Keratinocyte (primary cell): ENCODE data around the gene S100A6. TPM values are rescaled to one million over a fixed set of nuclear protein-coding genes. Genes with fewer than 3 reads are reported as not detected.

ENCODE experiments used
- DNase-seq: peaks from one replicate; pipeline ENCODE4 v3.0.0-alpha.2; 2011; ENCODE audit warnings: low read depth, missing footprints, low spot score
- FAIRE-seq: peaks from 2 replicates; lab custom pipeline; 2011; peaks lifted over from hg19 to GRCh38; lab: Jason Lieb, UNC
- H2AFZ ChIP-seq: 2 replicates; pipeline ENCODE4 v1.6.0; 2012; ENCODE audit warnings: low read length, control low read depth, inconsistent platforms; ENCODE audit not compliant: control insufficient read depth
- H3K27ac ChIP-seq: 2 replicates; pipeline ENCODE4 v1.5.1; 2011; ENCODE audit warnings: low read length; ENCODE audit not compliant: control insufficient read depth, insufficient read depth
- H3K27me3 ChIP-seq: 3 replicates; pipeline ENCODE4 v1.6.0; 2011; ENCODE audit warnings: low read length; ENCODE audit not compliant: control insufficient read depth, insufficient read depth; ENCODE audit errors: extremely low read depth
- H3K36me3 ChIP-seq, 2 experiments: 2 replicates in 1 of 2; 3 replicates in 1 of 2; pipeline ENCODE4 v1.5.1; 2011; ENCODE audit warnings: low read length in 2 of 2, mild to moderate bottlenecking in 1 of 2; ENCODE audit not compliant: control insufficient read depth in 2 of 2, insufficient read depth in 2 of 2; ENCODE audit errors: extremely low read depth in 1 of 2
- H3K4me1 ChIP-seq: 3 replicates; pipeline ENCODE4 v1.5.1; 2011; ENCODE audit warnings: low read length; ENCODE audit not compliant: control insufficient read depth, insufficient read depth; ENCODE audit errors: extremely low read depth
- H3K4me2 ChIP-seq: 3 replicates; pipeline ENCODE4 v1.6.0; 2011; ENCODE audit warnings: low read depth, low read length; ENCODE audit not compliant: control insufficient read depth, insufficient read depth; ENCODE audit errors: extremely low read depth
- H3K4me3 ChIP-seq, 3 experiments: fragments of 200-600 bp in 1 of 3; sonication (generic) in 1 of 3; 2 replicates in 2 of 3; 3 replicates in 1 of 3; pipeline ENCODE4 v1.5.1; 2011 to 2016; ENCODE audit warnings: low read length in 3 of 3, mild to moderate bottlenecking in 3 of 3, control low read depth in 2 of 3, inconsistent platforms in 1 of 3, low read depth in 1 of 3, mixed read lengths in 1 of 3, mixed run types in 1 of 3, moderate library complexity in 1 of 3; ENCODE audit not compliant: control insufficient read depth in 2 of 3, insufficient read depth in 2 of 3; ENCODE audit errors: extremely low read depth in 1 of 3
- H3K79me2 ChIP-seq: 2 replicates; pipeline ENCODE4 v1.6.0; 2012; ENCODE audit warnings: low read length; ENCODE audit not compliant: control insufficient read depth, insufficient read depth
- H3K9ac ChIP-seq: 3 replicates; pipeline ENCODE4 v1.6.0; 2011; ENCODE audit warnings: low read length; ENCODE audit not compliant: control insufficient read depth, insufficient read depth; ENCODE audit errors: extremely low read depth
- H3K9me1 ChIP-seq: 3 replicates; pipeline ENCODE4 v1.6.0; 2011; ENCODE audit warnings: low read length; ENCODE audit not compliant: control insufficient read depth, insufficient read depth; ENCODE audit errors: extremely low read depth
- H3K9me3 ChIP-seq: 2 replicates; pipeline ENCODE4 v1.5.1; 2012; ENCODE audit warnings: low read depth, low read length; ENCODE audit not compliant: control insufficient read depth
- H4K20me1 ChIP-seq: 3 replicates; pipeline ENCODE4 v1.6.0; 2011; ENCODE audit warnings: low read length; ENCODE audit not compliant: control insufficient read depth, insufficient read depth; ENCODE audit errors: extremely low read depth
- EZH2 ChIP-seq: IDR thresholded peaks from one replicate; pipeline ENCODE4 v1.6.1; 2012; ENCODE audit warnings: inconsistent platforms, mild to moderate bottlenecking, low read length, moderate library complexity
- dilution Hi-C: fragments of 300-500 bp; cut with MboI; formaldehyde crosslinking; loops from one replicate; pipeline ENCODE4 v1.7.0; 2020; ENCODE audit warnings: low sequenced_read_pairs; ENCODE audit not compliant: extremely low pct_ligation_motif_present
- polyA plus RNA-seq, 5 experiments: library from polyadenylated mRNA; depleted of rRNA in 3 of 5; stranded (reverse) in 3 of 5; stranded (forward) in 1 of 5; unstranded in 1 of 5; fragments of >200 nt; gene quantifications; 1 replicate in 1 of 5; 2 replicates in 3 of 5; 3 replicates in 1 of 5; pipeline versions ENCODE4 v1.2.1 to v1.2.3, GENCODE V29; 2011 to 2012; ENCODE audit warnings: missing spikeins in 2 of 5, low read depth in 1 of 5, low replicate concordance in 1 of 5
- TF ChIP-seq, protein P1 (sequence below), 3 experiments: IDR thresholded peaks in 1 of 3; conservative IDR thresholded peaks in 1 of 3; optimal IDR thresholded peaks in 1 of 3; 2 replicates in 2 of 3; 3 replicates in 1 of 3; pipeline versions ENCODE3 to v1.5.1; 2011; ENCODE audit warnings: low read length in 3 of 3, mild to moderate bottlenecking in 3 of 3, moderate library complexity in 2 of 3, control low read depth in 1 of 3, inconsistent platforms in 1 of 3; ENCODE audit not compliant: insufficient read depth in 2 of 3; ENCODE audit errors: extremely low read depth in 1 of 3

The S100A6 gene
- polyA plus RNA-seq, 1 donor (not counting 4 experiments of a cell fraction or from before 2014, with no cell fraction given), result 2,598 TPM

- H3K9me3 ChIP-seq, result no peaks in the 10 kb centered on the region
- DNase-seq, result no peak
- peaks cover 2 to 15% of the 10 kb centered on the region in 2 experiments for H3K36me3 ChIP-seq
Measured at GRCh38 chr1:153531638-153532037, 4.2 kb downstream of the S100A6 start.

DNA sequence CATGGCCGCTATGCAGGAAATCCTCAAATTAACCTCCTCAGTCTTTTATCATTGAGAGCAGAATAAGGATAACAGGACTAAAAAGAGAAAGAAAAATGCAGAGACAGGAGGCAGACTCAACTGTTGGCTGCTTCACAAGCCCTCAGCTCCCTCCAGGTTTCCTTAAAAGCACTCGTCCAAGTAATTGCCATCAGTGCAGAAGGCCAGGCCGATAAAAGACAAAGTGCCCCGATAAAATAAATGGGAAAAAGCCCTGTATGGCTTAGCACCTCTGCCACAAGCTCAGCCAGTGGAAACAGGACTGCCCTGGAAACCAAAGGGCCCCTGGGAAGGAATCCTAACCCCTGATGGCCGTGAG is 8.1 kb downstream of the S100A6 start:
- Histone ChIP-seq H3K9ac (no peak overlapping the region), H3K79me2 (no peaks in the 10 kb centered on the region), H3K27ac (peak overlapping the region; percentile 95), H3K27me3 (no peaks in the 10 kb centered on the region), H3K9me3 (no peaks in the 10 kb centered on the region), H3K36me3 (no peaks in the 10 kb centered on the region), H3K4me2 (peak overlapping the region; percentile 86), H4K20me1 (no peaks in the 10 kb centered on the region), H3K4me3 (no peak overlapping the region), H2AFZ (no peak overlapping the region), H3K9me1 (peaks cover 2% of the 10 kb centered on the region), H3K4me1 (peaks cover 41% of the 10 kb centered on the region)
- FAIRE-seq, result no peak
- DNase-seq, result no peak
- TF ChIP-seq, protein P1, sequence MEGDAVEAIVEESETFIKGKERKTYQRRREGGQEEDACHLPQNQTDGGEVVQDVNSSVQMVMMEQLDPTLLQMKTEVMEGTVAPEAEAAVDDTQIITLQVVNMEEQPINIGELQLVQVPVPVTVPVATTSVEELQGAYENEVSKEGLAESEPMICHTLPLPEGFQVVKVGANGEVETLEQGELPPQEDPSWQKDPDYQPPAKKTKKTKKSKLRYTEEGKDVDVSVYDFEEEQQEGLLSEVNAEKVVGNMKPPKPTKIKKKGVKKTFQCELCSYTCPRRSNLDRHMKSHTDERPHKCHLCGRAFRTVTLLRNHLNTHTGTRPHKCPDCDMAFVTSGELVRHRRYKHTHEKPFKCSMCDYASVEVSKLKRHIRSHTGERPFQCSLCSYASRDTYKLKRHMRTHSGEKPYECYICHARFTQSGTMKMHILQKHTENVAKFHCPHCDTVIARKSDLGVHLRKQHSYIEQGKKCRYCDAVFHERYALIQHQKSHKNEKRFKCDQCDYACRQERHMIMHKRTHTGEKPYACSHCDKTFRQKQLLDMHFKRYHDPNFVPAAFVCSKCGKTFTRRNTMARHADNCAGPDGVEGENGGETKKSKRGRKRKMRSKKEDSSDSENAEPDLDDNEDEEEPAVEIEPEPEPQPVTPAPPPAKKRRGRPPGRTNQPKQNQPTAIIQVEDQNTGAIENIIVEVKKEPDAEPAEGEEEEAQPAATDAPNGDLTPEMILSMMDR (optimal IDR thresholded peaks at IDR 0.05 in 1 of 3, IDR thresholded peaks at IDR 0.05 in 1 of 3, conservative IDR thresholded peaks at IDR 0.05 in 1 of 3; ENCODE audit: extremely low read depth in 1 of 3, insufficient read depth in 2 of 3, low read length in 3 of 3), result no peak
- no peak for TF ChIP-seq EZH2
- dilution Hi-C loops, result no loop called here

More at GRCh38 chr1:153531638-153532037, 4.2 kb downstream of the S100A6 start:
- Histone ChIP-seq H3K27ac (no peak overlapping the region), H3K9me1 (no peaks in the 10 kb centered on the region), H2AFZ (no peak overlapping the region), H3K4me3 (no peak overlapping the region), H3K4me1 (peaks cover 55% of the 10 kb centered on the region), H4K20me1 (peaks cover 8% of the 10 kb centered on the region), H3K27me3 (no peaks in the 10 kb centered on the region), H3K4me2 (no peak overlapping the region), H3K9ac (no peak overlapping the region), H3K79me2 (peaks cover 16% of the 10 kb centered on the region)
- dilution Hi-C loops, result no loop called here
- TF ChIP-seq EZH2, result no peak
- TF ChIP-seq, protein P1 (optimal IDR thresholded peaks at IDR 0.05 in 1 of 3, IDR thresholded peaks at IDR 0.05 in 1 of 3, conservative IDR thresholded peaks at IDR 0.05 in 1 of 3; ENCODE audit: extremely low read depth in 1 of 3, insufficient read depth in 2 of 3, low read length in 3 of 3), result no peak
- FAIRE-seq, result no peak
